ENCODE data around the gene SHMT1.

Gene SHMT1

DNA sequence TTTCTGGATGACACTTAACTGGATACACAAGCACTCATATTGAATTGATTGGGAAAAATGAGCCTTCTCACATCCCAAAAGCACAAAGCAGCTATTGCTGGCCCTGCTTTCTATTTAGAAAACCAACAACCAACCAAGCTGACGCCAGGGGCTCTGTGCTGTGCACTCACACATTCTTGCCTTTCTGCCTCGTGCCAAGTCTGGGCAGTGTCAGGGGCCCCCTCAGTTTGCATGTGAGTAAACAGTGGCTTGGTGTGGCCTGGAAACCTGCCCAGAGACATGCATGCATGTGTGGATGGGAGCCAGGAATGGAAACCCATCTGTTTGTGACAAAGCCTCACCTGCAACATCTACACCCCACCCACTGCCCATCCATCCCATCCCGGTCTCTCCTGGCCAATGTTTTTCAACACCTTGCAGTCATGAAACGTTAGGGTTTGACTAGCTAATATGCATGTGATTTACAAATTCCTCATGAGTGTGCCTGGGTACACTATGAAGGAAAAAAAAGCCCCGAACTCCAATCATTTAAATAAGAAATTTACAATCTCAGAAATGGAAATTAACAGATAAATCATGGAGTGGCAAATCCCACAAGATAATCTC is 82.5 kb downstream of the SHMT1 start:
- no peak for DNase-seq

DNA sequence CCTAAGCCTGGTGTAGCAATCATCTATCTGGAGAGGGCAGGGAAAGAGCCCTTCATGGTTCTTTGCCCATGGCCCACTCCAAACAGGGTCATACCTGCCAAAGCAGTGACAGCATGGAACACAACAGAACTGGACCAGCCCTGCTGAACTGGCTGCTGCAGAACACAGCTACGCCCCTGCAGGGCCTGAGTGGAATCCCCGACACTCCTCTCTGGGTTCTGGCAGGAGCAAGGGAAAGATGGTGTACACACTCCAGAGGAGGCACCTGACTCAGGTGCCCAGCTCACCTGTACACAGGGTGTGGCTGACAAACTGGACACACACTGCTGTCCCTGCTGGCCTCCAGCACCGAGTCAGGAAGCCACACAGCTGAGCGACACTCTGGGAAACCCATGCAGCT is 83.1 kb downstream of the SHMT1 start:
- DNase-seq = no peak

DNA sequence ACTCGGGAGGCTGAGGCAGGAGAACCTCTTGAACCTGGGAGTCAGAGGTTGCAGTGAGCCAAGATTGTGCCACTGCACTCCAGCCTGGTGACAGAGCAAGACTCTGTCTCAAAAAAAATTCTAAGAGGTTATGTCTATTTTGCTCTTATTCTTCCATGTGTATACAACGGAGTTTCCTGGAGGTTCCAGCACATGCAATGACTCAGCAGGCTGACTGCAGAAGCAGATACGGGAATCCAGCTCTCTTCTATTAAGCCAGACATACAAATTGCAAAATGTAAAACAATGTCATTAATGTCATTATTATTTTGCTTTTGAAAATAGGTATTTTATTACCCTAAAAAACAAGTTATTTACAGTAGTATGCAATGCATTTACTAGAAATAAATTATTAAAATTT is 84.5 kb downstream of the SHMT1 start:
- DNase-seq = no peak
